GM18511 (cell line): ENCODE measurements around the gene CHRNG.
A peak's percentile ranks its signal among the peaks of the same experiment; 100 is the strongest.
"Not testable (repeated sequence)": the region's sequence is repeated elsewhere in the genome, so short reads cannot be mapped to it uniquely, and the experiment has no call there.

ENCODE experiments used
- ATAC-seq: cut with Tn5 transposase; IDR thresholded peaks from one replicate; pipeline ENCODE4 v1.9.1; 2021; ENCODE audit warnings: mild to moderate bottlenecking, moderate library complexity; ENCODE audit not compliant: unreplicated experiment

CHRNG gene

DNA sequence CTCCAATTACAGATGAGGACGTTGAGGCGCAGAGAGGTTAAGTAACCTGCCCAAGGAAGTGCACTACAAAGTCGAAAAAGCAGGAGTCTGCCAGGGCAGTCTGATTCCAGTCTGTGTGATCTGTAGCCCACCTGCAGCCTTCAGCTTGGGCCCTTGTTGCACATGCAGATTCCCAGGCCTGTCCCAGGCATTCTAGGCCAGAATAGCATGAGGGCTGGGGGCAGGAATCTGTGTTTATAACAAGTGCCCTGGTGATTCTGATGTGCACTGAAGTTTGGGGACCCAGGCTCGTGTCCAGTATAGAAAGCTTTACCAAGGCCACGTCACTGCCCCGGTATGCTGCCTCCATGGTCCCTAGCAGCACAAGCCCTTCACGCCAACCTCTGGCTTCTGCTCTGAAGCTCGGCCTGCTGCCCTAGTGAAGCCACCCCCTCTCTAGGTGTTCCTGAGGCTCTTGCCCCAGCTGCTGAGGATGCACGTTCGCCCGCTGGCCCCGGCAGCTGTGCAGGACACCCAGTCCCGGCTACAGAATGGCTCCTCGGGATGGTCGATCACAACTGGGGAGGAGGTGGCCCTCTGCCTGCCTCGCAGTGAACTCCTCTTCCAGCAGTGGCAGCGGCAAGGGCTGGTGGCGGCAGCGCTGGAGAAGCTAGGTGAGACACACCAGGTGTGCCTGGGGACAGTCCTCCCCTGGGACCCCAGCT, 4.6 kb downstream of the CHRNG start:
- ATAC-seq, result no peak

DNA sequence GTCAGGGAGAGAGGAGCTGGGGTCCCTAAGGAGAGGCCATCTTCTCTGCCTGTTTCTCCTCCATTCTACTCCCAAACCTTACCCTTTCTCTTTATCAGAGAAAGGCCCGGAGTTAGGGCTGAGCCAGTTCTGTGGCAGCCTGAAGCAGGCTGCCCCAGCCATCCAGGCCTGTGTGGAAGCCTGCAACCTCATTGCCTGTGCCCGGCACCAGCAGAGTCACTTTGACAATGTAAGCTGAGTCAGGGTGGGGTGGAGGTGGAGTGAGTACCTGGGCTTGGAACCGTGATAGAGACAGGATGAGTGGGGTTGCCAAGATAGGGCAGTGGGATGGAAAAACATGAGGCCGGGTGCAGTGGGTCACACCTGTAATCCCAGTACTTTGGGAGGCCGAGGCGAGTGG, 5.2 kb downstream of the CHRNG start:
- no peak for ATAC-seq

DNA sequence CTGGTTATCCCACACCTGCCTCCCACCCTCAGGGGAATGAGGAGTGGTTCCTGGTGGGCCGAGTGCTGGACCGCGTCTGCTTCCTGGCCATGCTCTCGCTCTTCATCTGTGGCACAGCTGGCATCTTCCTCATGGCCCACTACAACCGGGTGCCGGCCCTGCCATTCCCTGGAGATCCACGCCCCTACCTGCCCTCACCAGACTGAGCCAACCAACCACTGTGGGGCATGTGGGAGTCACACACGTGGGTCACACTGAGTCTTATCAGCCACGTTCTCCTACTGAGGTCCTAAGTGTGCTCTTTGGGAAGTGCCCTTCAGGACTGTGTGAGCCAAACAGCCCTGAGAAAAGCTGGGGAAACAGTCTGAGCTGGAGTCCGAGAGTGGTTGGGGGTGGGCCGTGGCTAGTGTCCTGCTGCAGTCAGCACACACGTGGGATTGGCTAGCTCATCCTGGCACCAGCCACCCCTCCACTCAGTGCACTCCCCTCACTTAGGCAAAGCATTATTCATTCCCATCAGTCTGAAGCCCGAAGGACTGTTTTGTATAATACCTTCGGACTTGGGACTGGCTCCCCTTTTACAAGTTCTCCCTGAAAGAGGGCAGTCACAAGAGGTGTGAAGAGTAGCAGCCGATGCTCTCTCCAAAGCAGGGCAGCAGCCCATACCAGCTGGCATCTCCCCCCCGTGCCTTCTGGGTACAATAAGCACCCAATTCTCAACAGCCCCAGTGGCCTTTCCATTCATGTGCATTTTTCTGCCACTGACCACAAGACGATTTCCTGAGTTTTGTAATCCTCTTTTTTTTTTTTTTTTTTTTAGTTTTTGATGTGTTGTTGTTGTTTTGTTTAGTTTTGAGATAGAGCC, 6.3 kb downstream of the CHRNG start:
- no peak for ATAC-seq

DNA sequence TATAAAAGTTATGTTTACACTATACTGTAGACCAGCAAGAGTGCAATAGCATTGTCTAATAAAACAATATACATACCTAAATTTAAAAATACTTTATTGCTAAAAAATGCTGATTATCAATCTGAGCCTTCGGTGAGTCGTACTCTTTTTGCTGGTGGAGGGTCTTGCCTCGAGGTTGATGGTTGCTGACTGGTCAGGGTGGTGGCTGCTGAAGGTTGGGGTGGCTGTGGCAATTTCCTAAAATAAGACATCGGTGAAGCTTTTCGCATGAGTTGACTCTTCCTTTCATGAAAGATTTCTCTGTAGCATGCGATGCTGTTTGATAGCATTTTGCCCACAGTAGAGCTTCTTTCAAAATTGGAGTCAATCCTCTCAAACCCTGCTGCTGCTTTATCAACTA, 8.5 kb downstream of the CHRNG start:
- no peak for ATAC-seq

DNA sequence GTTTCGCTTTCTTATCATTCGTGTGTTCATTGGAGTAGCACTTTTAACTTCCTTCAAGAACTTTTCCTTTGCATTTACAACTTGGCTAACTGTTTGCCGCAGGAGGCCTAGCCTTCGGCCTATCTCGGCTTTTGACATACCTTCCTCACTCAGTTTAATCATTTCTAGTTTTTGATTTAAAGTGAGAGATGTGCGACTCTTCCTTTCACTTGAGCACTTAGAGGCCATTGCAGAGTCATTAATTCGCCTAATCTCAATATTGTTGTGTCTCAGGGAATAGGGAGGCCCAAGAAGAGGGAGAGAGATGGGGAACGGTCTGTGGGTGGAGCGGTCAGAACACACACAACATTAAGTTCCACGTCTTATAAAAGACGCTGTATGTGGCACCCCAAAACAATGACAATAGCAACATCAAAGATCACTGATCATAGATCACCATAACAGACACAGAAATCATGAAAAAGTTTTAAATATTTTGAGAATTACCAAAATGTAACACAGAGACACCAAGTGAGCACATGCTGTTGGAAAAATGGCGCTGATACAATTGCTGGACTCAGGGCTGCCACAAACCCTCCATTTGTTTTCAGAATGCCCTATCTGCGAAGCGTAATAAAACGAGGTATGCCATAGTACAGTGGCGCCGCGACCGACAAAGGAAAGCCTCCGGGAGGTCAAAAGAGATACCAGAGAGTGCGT, 10.3 kb downstream of the CHRNG start:
- ATAC-seq, result no peak

DNA sequence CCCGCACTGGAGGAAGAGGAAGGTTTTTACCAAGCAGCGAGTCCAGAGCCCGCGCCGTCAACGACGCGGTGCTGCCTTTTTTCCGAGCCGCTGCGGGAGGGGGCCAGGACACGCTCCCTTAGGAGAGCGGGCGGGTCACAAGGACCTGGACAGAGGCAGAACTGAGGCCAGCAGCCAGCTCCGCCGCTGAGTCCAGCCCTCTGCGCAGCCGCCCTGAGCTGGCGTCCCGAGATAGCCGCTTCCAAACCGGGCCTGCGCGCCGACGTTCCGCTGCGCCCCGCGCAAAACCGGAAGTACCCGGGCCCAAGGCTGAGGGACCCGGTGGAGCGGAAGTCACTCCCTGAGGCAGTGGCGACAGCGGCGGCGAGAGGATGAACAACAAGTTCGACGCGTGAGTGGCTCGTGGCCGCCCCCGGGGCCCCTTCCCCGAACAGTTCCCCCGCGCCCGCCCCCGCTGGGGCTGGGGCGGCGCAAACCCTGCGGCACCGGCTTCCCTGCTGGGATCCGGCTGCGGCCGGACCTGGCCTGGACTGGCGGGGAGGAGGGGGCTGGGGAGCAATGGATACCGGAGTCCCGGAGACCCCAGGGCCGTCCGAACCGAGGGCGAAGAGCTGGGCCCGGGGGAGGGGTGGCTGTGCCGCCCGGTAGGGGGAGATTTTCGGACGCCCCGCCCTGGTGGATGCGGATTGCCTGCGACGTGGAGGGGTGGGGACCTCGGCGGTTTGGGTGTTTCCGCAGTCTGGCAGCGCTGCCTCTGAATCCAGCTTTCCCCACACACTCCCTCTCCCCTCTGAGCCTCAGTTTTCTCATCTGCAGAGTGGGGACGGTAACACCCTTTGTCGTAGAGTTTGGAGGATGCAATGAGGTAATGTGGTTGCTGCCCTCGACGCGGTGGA, 11.1 kb downstream of the CHRNG start, which contains the start of the genes EIF4E2 and TIGD1:
TSS of gene EIF4E2 (plus strand) at position 336 of the 896 bp plus-strand sequence. CDS start at position 372, 36 bp downstream.
TSS of gene TIGD1 (minus strand) at position 204 of the 896 bp plus-strand sequence. CDS start 675 bp downstream, outside the sequence.
- ATAC-seq, result peak; percentile 93

DNA sequence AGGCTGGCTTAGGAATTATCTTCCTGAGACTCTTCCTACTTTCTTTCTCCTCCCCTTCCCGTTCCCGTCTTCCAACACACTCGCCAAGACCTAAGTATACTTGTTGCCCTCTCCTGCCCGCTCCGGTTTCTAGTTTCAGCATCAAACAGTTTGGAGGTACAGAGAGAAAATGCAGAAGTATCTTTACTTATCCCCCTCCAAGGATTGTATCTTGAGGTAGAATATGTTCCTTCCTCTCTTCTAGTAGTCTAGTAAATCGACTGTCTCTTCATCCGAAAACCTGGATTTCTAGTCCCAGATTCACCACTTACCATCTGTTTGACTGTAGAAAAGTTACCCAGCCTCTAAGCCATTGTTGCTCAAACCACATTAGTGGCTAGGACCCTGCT, 11.8 kb downstream of the CHRNG start:
- no peak for ATAC-seq

DNA sequence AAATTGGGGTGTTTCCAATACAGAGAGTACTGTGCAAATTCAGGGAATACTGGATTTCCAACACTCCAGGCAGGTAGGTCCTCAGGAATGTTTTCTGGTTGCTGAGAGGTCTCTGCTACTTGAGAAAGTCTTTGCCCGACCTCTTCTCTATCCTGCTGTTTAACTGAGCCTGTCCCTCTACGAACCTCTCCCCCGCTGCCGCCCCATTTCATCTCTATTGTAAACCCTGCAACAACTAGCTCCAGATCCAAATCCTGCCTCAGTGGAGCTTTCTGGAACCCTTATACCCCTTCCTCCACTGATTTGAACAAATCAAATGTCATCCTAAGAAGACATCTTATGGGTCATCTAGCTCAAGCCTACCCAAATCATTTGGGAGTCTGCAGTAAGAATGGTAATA, 12.3 kb downstream of the CHRNG start:
- no peak for ATAC-seq

DNA sequence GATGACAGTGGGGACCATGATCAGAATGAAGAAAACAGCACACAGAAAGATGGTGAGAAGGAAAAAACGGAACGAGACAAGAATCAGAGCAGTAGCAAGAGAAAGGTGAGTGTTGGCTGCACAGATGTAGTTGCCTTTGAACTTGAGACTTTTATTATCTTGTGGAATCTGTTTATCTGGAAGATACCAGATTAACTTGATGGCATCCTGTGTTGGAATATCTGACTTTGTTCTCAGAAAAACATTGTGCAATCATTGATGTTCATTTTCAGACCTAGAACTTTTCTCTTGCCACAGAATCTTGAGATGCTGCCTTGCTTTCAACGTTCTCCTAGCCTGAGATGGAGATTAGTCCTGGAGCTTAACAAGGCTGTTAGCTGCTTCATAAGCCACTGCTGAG, 16.9 kb downstream of the CHRNG start:
- ATAC-seq, result no peak

DNA sequence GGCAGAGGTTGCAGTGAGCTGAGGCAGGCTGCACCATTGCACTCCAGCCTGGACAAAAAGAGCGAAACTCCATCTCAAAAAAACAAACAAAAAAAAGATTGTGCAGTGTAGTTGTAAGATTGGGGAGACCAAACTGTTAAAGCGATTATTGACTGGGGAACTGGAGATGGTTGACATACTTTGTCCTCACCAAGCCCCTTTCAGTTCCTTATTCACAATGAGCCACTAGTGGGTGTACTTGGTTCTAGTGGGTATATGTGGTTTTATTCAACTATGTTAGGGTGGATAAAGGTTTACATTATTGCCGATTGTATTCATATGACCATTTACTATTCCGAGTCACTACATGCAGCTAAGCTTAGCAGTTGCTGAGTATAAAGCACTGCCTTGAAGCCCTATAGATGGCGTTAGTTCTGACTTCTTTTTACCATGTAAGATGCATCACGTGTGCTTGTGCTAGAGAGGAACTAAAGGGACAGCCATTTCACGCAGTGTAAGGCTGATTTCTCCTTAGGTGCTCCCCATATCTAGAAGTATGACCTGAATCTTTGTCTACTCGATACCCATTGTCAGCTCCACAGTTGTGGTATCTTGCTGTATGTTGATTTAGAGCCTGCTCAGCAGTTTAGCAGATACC, 23.1 kb downstream of the CHRNG start:
- ATAC-seq, result no peak

DNA sequence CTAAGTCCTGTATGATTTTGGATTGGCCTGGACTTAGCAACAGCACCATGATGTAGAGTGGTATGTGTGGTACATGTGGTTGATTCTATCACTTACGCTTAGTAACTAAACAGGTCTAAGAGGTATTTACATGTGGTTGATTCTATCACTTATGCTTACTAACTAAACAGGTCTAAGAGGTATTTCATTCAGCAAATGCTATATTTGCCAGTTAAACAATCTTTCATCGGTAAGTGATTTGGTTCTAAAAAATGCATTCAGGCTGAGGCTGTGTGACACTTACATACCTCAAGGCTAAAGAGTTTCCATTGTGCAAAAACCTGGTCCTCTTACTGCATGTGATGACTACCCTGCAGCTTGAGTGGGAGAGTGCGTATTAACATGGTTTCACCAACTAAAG, 24.1 kb downstream of the CHRNG start:
- ATAC-seq, result no peak

DNA sequence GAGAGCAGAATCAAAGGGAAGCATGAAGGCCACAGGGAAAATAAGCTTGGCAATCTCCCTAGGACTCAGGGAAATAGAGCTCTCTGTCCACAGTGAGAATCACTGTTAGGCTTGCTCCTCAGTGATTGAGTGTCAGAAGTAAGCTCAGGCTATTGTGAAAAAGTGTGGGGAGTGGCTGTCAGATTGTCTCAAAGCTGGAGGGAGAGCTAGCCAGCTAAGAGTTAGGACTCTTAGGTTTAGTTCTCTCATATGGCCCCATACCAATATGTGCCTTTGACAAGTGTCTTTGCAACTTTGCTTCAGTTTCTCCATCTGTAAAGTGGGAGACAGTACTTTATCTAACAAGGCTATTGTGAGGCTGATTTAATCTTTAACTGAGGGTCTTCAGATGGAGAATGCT, 28.2 kb downstream of the CHRNG start:
- no peak for ATAC-seq

DNA sequence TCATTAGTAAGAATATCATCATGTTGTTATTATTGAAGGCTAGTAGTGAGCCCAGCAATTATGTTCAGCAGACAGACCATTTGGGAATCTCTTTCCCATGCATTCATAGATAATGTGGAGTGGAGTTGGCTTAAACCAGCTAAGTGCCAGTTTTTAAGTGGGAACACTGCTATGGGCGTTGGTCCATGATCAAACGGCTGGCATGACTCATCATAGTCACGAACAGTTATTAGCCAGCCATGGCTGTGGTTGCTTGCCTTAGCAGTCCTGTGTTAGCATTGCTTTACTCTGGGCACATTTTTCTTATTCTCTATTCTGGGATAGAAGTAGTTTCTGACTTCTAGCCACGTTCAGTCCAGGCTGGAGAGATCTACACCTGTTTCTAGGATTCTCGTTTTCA, 28.7 kb downstream of the CHRNG start:
- no peak for ATAC-seq

DNA sequence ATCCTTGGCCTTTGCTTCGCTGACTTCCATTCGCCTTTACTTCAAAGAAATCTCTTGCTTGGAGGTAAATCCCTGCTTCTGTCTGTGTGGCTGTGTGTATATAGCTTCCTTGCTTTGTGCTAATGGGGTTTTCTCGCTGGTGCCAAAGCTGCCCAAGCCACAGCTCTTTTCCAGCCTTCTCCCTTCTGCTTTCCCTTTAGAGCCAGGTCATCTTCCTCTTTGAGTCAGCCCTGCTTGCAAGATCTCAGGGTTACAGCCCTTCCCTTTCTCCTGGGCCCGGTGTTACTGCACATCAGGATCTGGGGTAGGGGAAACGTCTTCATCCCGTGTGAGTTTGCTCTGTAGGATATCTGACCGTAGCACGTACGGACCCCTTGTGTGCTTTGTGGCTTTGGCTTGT, 30.0 kb downstream of the CHRNG start:
- no peak for ATAC-seq

DNA sequence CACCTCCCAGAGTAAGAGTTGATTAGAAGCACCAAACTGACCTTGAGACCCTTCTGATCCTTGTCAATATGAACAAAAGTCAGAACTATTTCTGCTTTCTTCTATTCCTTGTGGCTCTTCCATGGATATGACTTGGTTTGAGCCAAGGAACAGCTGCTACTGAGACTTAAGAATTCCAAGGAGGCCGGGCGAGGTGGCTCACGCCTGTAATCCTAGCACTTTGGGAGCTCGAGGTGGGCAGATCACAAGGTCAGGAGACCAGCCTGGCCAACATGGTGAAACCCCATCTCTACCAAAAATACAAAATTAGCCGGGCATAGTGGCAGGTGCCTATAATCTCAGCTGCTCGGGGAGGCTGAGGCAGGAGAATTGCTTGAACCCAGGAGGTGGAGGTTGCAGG, 31.0 kb downstream of the CHRNG start:
- ATAC-seq, result not testable (repeated sequence)

DNA sequence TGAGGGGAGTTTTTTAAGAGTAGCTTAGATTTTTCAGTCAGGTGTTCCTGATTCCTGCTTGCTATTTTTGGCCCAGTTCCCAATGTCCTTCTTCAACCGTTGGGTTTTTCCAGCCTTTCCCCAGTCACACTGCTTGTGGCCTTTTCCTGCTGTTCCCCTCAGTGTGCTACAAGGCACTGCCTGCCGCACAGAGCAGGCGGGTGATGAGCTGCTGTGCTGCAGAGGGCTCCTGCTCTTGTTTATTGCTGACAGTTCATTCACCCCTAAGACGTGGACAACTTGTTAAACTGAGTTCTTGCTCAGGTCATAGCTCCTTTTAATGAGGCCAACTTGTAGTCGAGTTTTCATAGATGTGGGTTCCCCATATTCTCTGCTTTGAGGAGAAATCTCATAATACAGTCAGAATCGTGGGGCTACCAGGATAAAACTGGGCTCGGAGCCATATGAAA, 31.6 kb downstream of the CHRNG start:
- no peak for ATAC-seq

DNA sequence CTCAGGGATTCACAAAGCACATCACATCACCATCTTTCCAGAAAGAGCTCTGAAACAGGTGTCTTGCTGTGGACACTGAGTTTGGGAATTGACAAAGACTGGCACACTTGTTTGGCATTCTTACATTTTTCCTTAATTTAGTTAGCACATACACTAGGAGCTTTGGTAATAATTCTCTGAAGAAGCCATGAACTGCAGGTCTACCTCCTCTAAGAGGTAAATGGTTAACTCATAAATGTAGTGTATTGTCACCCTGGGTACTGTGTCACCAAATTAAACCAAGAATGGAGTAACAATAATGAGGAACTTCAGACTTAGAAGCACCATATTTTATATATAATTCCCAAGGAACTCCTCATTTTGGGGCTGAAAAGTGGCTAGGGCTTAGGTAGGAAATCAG, 33.5 kb downstream of the CHRNG start:
- ATAC-seq, result no peak

DNA sequence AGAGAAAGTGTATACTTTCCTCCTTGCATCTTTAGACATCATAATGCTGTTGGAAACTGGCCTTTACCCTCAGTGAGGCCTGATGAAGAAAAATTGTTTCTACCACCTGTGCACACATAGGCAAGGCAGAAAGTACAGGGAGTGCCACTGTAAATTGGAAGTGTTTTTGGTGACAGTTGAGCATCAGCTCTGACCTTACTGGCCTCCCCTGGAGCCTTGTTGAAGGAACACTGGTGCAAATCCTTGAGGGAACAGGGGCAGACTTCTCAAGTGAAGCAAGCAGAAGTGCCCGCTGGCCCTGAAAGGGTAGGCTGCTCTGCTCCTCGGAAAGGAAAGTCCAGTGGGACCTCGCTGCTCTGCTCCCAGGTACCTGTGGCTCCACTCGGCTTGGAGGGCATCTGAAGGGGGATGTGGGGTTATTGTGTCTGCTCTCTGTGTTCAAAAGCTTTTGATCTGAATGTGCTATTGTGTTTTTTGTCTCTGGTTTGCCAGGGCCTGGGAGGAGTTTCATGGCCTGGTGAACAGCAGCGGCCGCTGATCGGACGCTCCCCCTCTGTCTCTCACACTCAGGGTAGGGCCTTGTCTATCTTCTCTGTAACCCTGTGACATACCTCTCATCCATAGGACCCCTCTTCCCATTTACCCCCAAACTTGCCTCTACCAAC, 34.4 kb downstream of the CHRNG start:
- no peak for ATAC-seq

DNA sequence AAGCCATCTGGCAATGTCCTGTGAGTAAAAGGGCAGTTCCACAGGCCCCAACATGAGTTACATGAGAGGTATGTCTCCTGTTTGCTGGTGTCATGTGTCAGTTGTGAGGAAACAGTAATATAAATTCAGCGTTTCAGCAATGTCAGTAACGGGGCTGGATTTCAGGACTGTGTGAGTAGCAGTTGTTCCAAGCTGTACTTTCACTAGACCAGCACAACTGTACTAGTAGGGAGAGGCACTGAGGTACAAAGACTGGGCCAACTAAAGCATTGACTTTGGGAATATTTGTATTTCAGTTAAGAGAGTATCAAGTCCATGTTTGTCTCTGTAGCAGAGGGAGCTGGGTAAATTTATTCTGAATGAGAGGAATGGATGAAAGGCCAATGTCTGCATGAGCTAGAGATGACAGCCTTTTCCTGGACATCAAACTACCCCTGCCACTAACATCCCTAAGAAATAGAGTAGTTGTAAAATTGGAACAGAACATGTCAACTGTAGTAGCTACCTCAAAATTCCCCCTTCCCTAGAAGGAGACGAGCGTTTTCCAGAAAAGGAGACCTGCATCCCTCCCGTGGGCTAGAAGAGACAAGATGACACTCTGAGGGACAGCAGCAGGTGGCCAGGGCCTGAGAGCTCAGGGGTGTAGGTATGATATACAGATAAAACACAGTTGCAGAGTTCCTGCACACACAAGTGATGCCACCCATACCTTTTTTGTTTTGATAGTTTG, 35.3 kb downstream of the CHRNG start:
- ATAC-seq, result no peak
